NCI-H460 (cell line): ENCODE measurements around the gene NIT1. TPM values are rescaled to one million over a fixed set of nuclear protein-coding genes. Genes with fewer than 3 reads are reported as not detected.
A peak's percentile ranks its signal among the peaks of the same experiment; 100 is the strongest.

Experiments used
- DNase-seq: peaks from one replicate; pipeline ENCODE4 v3.0.0-alpha.2; 2016; ENCODE audit warnings: low read depth; ENCODE audit errors: extremely low read depth
- total RNA-seq: library from RNA; depleted of rRNA; stranded (reverse); fragments of >200 nt; shearing (Covaris generic); gene quantifications from 2 replicates; pipeline ENCODE4 v1.2.3, GENCODE V29; 2014

NIT1 gene
- total RNA-seq, 1 experiment from 2014 or later: 60.6 TPM

DNA sequence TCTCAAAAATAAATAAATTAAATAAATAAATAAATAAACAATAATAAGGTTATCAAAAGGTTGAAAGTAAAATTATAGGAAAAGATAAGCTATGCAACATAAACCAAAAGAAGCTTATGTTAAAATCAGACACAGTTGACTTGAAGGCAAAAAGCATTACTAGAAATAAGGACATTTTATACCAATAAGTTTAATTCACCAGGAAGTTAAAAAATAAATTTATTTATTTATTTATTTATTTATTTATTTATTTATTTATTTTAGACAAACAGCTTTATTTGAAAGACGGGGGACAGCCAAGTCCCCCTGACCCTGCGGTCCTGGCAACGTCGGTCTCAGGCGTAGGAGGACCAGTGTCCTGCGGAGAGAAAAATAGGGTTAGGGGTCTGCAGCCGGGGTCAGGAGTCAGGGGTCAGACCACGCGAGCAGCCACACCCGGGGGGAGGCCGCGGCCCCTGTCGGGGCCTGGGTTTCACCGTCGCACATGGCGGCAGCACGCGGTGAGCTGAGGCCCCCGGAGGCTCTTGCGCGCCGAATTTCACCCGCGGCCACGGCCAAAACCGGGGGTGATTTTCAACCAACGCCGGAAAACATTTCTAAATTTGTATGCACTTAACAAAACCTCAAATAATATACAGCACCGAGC lies 23.0 kb downstream of the NIT1 start:
- DNase-seq: no peak

DNA sequence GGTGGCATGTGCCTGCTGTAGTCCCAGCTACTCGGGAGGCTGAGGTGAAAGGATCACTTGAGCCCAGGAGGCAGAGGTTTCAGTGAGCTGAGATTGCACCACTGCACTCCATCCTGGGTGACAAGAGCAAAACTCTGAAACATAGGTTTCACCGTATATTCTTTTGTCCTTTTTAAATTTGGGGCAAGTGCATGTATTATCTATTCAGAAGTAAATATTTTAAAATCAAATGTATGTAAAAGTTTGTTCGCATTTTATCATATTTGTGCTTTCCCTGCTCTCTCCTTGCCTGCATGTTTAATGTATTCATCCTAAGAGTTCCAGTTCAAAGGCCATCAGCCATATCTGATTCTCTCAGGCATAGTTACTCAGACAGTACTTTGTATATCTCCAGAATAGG lies 27.9 kb downstream of the NIT1 start:
- DNase-seq: no peak

DNA sequence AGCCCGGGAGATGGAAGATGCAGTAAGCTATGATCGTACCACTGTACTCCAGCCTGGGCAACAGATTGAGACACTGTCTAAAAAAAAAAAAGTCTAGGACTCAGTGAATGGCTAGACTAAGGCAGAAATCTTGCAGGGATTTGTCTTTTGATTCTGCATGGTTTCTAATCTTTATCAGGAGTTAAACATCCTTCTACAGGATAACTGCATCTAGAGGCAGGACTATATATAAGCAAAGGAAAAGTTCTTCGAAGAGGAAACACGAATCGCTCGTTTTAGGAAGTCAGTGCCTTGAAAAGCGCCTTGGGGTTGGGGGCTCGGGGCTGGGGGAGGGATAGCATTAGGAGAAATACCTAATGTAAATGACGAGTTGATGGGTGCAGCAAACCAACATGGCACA lies 35.3 kb downstream of the NIT1 start:
- no peak for DNase-seq

DNA sequence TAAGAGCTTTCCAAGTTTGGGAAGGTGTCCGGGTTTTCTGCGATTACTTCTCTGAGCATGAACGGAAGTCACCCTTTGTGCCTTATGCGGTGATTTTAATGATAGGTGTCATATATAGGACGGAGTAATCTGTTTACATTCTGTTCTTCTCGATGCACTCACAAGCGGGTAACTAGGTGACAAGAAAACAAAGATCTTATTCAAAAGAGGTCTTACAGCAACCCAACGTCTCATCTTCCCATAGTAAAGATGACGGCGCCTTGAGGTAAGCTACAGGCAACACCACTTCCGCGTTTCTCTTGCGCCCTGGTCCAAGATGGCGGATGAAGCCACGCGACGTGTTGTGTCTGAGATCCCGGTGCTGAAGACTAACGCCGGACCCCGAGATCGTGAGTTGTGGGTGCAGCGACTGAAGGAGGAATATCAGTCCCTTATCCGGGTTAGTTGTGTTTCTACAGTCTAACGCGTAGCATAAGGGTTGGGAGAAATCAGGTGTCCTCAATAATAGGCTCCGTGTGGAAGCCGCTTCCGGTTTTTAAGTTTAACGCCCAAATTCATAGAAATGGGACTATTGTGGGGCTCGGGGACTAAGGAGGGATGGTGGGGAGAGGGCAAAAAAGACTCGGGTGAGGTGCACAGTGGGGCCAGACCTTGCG lies 35.9 kb downstream of the NIT1 start, which contains the start of gene UFC1:
UFC1 (plus strand) TSS at position 297 of the 656 bp plus-strand sequence; CDS start at position 317, 20 bp downstream.
- peak; percentile 91 for DNase-seq

DNA sequence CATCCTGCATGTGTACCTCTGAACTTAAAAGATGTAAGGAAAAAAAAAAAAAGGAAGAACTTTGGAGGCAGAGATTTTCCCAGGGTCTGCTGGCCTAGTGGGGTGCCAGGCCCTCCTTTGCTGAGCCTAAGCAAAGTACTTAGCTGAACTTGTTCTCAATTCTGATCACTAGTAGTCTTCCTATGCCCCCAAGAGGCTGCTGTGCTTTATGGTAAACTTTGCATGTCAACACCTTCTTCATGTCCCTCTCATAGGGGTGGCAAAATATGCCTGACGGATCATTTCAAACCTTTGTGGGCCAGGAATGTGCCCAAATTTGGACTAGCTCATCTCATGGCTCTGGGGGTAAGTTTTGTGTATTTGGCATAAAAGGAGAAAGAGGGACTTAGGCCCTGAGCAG lies 40.0 kb downstream of the NIT1 start:
- DNase-seq: no peak

DNA sequence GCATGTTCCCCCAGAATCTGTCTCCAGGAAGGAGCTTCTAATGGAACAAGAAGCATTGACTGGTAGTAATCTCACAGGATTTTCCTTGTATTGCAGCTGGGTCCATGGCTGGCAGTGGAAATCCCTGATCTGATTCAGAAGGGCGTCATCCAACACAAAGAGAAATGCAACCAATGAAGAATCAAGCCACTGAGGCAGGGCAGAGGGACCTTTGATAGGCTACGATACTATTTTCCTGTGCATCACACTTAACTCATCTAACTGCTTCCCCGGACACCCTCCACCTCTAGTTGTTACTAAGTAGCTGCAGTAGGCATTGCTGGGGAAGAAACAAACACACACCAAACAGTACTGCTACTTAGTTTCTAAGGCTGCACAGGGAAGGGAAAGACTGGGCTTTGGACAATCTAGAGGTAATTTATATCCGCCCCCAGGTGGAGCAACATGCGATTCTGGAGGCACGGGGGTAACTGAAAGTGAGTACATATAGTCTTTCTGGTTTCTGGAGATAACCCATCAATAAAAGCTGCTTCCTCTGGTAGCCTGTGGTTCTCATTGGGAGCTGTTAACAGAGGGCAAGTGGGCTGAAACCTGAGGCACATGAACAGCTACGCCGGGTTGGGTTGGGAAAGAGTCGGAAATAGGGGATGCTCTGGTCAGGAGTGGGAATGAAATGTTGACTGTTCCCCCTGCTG lies 40.6 kb downstream of the NIT1 start:
- no peak for DNase-seq

DNA sequence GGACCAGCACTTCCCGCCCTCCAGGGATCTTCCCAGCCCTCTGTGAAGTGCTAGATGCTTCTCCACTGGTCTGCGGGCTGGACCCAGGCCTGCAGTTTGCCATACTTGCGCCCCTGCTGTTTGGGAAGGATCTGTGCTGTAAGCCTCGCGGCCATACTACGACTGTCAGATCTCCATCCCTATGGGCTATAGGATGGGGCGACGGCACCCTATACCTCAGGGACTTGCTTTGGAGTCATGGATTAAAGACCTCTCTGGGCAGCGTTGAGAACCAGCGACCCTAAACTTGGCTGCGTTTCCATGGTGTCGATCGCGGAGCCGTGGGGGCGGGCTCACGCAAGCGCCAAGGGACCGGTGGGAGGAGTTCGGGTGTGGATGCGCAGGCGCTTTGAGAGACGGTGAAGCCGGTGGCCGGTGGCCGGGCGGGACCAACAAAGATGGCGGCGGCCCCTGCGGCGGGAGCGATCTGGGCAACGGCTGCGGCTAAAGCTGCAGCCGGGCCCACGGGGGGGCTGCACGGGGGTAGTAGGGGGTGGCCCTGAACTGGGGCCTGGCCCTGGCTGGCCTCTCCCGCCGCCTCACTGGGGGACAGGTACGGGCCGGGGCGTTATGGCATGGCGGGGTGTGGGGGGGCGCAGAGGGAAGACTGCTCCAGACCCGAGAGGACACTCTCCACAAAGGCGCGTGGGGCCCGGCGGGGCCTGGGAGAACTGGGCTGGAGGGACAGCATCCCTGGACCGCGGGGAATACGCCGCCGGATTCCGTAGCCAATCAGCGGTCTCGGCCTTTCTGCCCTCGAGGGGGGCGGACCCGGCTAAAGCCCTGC lies 41.4 kb downstream of the NIT1 start, which contains the start of gene USP21:
USP21 (plus strand) TSS at position 414 of the 826 bp plus-strand sequence. CDS start 1,141 bp downstream, outside the sequence.
- DNase-seq: peak; percentile 93

DNA sequence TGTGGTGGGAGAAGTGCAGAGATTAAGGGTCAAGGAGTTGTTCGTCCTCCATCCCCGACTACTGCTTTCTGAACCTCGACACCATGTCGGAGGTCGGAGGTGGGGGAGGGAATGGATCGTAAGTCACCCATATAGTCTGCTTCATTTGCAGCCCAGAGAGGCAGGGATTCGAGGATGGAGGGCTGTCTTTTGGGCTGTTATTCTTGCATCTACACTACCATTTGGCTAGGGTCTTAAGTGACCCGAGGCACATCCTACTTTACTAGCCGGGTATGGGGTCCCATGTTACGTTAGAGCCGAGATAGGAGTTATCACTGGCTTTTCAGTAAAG lies 42.0 kb downstream of the NIT1 start:
- no peak for DNase-seq

DNA sequence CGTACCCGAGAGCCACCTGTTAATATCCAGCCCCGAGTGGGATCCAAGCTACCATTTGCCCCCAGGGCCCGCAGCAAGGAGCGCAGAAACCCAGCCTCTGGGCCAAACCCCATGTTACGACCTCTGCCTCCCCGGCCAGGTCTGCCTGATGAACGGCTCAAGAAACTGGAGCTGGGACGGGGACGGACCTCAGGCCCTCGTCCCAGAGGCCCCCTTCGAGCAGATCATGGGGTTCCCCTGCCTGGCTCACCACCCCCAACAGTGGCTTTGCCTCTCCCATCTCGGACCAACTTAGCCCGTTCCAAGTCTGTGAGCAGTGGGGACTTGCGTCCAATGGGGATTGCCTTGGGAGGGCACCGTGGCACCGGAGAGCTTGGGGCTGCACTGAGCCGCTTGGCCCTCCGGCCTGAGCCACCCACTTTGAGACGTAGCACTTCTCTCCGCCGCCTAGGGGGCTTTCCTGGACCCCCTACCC lies 42.8 kb downstream of the NIT1 start:
- DNase-seq: no peak

DNA sequence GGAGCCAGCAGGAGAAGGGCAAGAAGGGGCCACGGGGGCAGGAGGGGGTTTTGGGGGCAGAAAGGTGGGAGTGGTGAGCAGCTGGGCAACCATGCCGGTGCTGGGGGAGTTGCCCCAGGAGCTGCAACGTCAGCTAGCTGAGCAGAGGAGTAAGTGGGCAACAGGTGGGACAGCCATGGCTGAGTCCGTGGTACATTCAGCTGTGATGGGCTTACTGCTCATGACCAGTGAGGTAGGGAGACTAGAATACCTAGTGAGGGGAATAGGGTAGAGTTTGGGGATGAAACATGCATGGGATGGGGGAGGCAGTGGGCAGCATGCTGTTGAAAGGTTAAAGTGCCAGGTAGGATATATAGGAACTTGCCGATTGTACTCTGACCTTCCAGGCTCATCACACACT lies 43.7 kb downstream of the NIT1 start:
- DNase-seq: no peak

DNA sequence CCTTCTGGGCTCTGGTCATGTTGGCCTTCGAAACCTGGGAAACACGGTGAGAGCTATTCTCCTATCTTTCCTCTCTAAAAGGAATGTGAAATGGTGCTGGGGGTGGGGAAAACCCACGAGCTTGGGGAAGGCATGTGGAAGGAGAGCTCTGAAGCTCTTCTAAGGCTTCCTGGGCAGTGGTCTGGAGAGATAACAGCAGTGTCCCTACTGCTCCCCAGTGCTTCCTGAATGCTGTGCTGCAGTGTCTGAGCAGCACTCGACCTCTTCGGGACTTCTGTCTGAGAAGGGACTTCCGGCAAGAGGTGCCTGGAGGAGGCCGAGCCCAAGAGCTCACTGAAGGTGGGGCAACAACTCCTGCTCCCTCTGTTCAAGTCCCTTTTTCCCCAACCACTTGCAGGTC lies 44.1 kb downstream of the NIT1 start:
- DNase-seq: no peak

DNA sequence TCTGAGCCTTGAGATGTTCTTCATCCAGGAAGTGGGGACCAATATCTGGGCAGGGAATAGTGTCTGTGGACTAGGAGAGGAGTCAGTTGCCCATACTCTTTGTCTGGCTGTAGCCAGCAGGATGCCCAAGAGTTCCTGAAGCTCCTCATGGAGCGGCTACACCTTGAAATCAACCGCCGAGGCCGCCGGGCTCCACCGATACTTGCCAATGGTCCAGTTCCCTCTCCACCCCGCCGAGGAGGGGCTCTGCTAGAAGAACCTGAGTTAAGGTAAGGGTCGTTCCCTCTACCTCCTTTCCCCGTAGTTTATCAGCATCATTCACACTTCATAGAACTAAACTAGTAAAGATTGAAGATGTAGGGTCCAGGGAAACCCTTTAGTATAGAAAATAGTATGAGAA lies 44.9 kb downstream of the NIT1 start:
- DNase-seq: no peak

DNA sequence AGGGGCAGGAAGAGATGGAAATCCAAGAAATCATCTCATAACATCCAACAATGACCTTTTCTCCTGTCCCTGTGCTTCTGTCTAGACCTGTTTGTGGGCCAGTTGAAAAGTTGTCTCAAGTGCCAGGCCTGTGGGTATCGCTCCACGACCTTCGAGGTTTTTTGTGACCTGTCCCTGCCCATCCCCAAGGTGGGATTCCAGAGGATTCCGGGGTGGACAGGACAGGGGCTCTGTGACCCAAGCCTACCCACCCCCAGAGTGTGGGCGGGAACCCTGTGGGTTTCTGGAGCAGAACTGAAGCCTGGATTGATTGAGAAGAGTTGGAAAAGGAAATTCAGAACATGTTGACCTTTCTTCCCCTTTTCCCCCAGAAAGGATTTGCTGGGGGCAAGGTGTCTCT lies 45.9 kb downstream of the NIT1 start:
- no peak for DNase-seq

DNA sequence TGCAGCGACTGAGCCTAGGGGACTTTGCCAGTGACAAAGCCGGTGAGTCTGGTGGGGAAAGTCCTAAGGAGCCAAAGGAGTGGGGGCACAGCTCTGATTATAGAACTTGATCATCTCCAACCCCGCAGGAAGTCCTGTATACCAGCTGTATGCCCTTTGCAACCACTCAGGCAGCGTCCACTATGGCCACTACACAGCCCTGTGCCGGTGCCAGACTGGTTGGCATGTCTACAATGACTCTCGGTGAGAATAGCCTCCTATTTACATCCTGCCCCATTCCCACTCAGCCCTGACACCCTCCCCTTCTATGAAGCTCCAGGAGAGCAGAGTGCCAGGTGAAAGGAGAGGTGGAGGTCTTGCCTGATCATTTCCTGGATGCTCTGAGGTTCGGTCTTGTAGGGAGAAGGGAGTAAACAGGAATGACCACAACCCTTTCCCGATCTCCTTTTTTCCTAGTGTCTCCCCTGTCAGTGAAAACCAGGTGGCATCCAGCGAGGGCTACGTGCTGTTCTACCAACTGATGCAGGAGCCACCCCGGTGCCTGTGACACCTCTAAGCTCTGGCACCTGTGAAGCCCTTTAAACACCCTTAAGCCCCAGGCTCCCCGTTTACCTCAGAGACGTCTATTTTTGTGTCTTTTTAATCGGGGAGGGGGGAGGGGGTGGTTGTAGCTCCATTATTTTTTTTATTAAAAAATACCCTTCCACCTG lies 47.2 kb downstream of the NIT1 start:
- DNase-seq: no peak

DNA sequence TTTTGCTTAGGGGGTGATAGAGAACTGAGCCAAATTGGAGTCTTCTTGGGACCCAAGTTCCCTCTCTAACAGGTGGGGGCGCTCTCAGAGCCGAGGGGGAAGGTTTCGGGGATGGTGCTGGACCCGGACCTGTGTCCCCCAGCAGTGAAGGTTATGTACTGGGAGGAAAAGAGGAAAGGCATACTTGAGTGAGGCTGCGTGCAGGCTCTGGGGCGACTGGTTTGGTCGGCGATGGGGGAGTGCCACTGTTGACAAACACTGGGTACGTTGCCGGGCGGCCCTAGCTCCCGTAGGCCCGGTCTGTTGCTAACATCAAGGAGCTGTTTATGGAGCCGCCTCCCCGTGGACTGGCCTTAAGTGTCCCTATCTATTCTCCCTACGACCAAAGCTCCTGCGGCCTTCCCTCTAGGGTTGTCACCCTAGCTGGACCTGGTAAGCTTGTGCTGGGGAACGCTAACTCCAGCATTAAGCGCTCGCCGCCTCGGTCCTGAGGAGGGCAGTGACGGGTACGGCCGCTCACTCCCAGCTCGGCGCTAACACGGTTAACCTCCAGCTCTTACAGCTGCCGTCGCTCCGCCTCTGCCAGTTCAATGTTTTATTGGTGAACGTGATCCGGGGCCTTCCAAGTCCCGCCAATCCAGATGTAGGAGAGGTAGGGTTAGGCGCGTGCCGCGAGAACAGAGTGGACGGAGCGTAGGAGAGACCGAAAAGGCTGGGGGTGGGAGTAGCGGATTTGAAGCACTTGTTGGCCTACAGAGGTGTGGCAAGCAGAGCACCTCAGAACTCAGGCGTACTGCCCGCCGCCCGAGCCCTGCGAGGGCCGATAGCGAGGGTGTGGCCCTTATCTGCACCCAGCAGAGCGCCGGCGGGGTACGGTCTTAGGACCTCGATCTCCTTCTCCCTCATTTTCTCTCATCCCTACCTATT lies 48.1 kb downstream of the NIT1 start, which contains the start of gene PPOX:
PPOX (plus strand) TSS at position 685 of the 927 bp plus-strand sequence. CDS start 422 bp downstream, outside the sequence.
- peak; percentile 99 for DNase-seq

DNA sequence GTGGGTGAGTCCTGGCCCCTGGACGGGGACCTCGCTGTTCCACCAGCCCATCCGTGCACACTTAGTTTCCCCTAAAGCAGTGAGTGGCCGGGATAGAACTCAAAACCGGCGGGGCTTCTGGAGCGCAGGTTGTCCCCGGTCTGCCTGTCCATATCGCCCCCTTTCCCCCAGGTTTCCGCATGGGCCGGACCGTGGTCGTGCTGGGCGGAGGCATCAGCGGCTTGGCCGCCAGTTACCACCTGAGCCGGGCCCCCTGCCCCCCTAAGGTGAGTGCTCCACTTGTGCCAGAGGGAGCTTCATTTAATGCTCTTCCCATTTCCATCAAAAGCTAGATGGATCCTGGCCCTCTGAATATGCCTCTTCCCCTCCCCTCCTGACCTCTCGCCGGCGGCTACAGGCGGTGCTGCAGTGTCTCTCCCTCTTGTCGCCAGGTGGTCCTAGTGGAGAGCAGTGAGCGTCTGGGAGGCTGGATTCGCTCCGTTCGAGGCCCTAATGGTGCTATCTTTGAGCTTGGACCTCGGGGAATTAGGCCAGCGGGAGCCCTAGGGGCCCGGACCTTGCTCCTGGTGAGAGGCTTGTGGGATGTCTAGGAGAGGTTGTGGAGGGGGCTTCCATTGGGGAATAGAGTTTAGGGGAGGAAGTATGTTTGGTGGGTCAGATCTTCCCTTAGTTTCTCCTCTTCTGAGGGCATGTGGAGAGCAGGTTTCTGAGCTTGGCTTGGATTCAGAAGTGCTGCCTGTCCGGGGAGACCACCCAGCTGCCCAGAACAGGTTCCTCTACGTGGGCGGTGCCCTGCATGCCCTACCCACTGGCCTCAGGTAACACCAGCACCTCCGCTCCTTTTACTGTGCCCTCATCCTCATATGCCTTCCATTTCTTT lies 49.0 kb downstream of the NIT1 start:
- no peak for DNase-seq

DNA sequence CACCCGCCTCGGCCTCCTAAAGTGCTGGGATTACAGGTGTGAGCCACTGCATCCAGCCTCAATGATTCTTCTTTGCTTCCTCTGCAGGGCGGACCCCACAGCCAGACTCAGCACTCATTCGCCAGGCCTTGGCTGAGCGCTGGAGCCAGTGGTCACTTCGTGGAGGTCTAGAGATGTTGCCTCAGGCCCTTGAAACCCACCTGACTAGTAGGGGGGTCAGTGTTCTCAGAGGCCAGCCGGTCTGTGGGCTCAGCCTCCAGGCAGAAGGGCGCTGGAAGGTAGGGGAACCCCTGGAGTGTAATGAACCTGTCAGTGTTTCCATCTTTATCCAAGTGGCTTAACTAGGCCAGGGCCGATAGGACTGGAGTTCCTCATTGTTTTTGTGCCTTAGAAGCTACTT lies 51.0 kb downstream of the NIT1 start:
- DNase-seq: no peak
